22Rv1 (cell line): ENCODE results near the gene AGAP3.

Experiments used
- H3K27ac ChIP-seq: fragments of 450-650 bp; 2 replicates; pipeline ENCODE4 v1.5.1; 2017
- CTCF ChIP-seq: fragments of 450-650 bp; IDR thresholded peaks from 2 replicates; pipeline ENCODE4 v1.5.1; 2017; ENCODE audit warnings: mild to moderate bottlenecking
- ZFX ChIP-seq: fragments of 450-650 bp; IDR thresholded peaks from 2 replicates; pipeline ENCODE4 v1.6.1; 2017; ENCODE audit warnings: antibody characterized with exemption, borderline replicate concordance

The AGAP3 gene

GRCh38 chr7:151101621-151102396, 15.5 kb downstream of the AGAP3 start:
- TF ChIP-seq ZFX (no peak), CTCF (no peak)
- H3K27ac ChIP-seq = no peak overlapping the region

- peak overlapping the region; percentile 0; the same call in 1 of the 2 replicates for H3K27ac ChIP-seq
- TF ChIP-seq CTCF = no peak
- no peak for TF ChIP-seq ZFX
Measured at GRCh38 chr7:151102991-151103390, 16.7 kb downstream of the AGAP3 start.

- no peak for TF ChIP-seq CTCF
- TF ChIP-seq ZFX = no peak
- no peak overlapping the region; the same call in 1 of the 2 replicates for H3K27ac ChIP-seq
Measured at GRCh38 chr7:151103973-151104372, 17.7 kb downstream of the AGAP3 start.

GRCh38 chr7:151104411-151105235, 18.3 kb downstream of the AGAP3 start:
- no peak overlapping the region for H3K27ac ChIP-seq
- TF ChIP-seq CTCF (no peak), ZFX (no peak)

- TF ChIP-seq CTCF (no peak), ZFX (no peak)
- 0 out of 2 replicates have a peak overlapping the region, but pooled peaks have one; percentile 20 for H3K27ac ChIP-seq
Measured at GRCh38 chr7:151107882-151108281, 21.6 kb downstream of the AGAP3 start.

GRCh38 chr7:151109094-151110048, 23.1 kb downstream of the AGAP3 start:
- H3K27ac ChIP-seq = peak overlapping the region; percentile 20; the same call in 1 of the 2 replicates
- TF ChIP-seq CTCF (no peak), ZFX (no peak)
